ENCODE data around the gene DEFB132.

DEFB132 gene

GRCh38 chr20:297098-297924, 39.8 kb downstream of the DEFB132 start, which contains the start of gene ZCCHC3:
Gene ZCCHC3, plus strand, starts transcription at chr20:297570. Its CDS starts 17 bp downstream, at chr20:297587.
- DNase-seq (ENCODE audit: low read depth in 2 of 2) = peak; percentile 72 to 78

GRCh38 chr20:297925-298775, 40.6 kb downstream of the DEFB132 start:
- DNase-seq (ENCODE audit: low read depth in 2 of 2) = no peak

DNA sequence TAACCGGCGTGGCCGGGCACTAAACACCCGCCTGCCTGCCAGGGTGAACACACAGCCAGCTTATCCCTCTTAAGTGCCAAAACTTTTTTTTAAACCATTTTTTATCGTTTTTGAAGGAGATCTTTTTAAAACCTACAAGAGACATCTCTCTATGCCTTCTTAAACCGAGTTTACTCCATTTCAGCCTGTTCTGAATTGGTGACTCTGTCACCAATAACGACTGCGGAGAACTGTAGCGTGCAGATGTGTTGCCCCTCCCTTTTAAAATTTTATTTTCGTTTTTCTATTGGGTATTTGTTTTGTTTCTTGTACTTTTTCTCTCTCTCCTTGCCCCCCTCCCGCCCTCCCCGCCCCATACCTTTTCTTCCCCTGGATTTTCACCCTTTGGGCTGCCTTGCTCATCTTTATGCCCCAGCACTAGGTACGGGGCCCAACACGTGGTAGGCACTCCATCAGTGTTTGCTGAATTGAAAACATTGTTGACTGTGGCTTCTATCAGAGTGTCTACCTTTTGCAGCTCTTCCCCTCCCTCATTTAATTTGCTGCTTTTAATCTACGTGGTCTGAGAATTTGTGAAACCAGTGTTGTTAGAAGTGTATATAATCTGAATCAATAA, 41.4 kb downstream of the DEFB132 start:
- DNase-seq (ENCODE audit: low read depth in 2 of 2) = no peak

DNA sequence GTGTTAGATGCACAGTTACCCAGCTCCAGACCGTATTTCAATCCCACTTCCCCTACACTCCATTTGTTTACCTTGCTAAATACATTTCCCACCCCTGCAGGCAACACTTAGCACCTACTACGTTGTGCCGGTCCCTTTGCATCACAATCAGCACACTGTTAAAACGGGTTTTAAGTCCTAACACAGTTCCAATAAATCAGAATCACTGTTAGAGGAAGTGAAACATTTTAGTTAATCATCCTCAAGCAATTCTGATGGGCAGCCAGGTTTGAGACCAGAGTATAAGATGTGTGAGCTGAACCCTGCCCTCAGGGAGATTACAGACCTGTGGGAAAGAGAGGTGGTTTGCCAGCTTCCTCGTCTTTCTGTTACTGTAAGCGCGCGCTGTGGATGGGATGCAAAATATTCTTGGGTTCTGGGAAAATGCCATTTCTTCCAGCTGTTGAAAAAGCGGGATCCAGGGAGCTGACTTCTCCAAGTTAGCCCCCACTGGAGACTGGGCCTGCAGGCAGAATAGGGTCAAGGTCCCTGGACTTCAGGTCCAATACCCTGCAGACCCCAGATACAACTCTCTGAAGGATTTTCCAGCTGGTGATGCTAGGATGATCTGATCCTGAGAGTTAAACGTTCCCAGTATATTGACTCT, 42.9 kb downstream of the DEFB132 start:
- no peak for DNase-seq (ENCODE audit: low read depth in 2 of 2)

DNA sequence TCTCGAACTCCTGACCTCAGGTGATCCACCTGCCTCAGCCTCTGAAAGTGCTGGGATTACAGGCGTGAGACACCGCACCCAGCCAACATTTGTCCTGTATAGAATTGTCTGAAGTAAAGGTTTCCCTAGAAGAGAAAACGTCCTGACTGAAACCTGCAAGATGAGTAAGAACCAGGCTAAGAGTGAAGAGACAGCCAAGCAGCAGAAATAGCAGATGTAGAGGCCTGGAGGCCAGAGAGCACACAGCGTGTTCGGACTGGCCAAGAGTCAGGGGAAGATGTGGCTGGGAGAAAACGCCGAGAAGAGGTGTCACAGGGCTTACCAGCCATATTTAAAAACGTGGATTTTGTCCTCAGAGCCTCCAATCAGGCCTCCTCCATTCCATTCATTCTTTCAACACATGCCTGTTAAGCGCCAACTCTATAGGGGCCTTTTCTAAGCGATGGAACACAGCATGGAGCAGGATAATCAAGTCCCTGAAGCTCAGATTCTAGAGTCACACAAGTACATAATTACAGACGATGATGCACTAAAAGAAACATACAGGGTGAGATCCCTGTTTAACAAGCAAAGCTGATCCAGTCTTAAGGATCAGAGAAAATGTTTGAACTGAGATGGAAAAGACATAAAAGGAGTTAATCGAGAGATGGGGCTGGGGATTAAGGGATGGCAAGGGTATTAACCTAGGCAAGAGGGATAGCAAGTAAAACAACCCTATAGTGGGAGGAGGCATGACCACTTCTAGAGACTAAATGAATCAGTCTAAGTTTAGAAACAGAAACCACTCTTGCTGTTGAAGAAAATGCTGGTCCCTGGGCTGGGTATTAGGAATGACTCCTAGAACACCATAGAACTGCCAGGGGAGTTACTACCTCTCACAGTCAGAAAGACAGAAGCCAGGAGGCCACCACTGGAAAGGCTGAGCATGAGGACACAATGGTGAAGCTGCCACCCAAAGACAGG, 44.6 kb downstream of the DEFB132 start:
- no peak for DNase-seq (ENCODE audit: low read depth in 2 of 2)

DNA sequence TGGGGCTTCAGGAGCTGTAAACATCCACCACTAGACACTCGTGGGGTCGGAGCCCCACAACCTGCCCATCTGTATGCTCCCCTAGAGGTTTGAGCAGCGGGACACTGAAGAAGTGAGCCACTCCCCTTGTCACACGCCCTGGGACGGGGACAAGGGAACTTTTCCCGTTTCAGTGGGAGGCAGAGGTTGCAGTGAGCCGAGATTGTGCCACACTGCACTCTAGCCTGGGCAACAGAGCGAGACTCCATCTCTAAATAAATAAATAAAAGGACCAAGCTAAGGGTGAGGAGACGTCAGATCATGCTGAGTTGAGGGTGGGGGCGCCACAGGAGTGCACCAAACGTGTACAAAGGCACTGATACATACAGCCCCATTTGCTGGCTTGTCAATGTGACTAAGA, 48.2 kb downstream of the DEFB132 start:
- DNase-seq (ENCODE audit: low read depth in 2 of 2) = no peak

DNA sequence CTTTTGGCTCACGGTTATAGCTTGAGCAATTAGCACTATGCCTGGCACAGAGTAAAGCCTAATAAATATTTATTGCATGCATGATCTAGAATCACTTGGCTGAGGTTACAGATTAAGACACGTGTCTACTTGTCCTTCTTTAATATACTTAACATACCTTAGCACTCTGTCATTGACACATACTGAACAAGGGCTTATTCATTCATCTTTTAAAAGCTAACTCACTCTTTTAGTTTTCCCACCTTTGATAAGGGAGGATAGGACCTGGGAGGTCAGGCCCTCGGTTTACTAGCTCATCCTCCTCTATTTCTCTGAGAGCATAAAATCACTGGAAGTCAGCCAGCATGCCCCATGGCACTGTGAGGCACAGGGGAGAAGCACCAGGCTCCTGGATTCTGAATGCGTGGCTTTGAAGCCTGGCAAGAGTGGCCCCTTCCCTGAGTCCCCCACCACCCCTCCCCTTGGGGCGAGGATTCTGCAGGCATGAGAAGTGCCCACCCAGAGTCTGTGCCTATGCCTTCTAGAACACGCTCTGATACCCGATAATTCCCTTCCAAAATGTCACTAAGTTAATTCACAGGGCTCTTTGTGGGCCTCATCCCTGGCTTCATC, 51.0 kb downstream of the DEFB132 start:
- DNase-seq (ENCODE audit: low read depth in 2 of 2) = no peak

- no peak for DNase-seq (ENCODE audit: low read depth in 2 of 2)
Observed at GRCh38 chr20:309306-309840, 51.8 kb downstream of the DEFB132 start.

- DNase-seq (ENCODE audit: low read depth in 2 of 2) = peak; percentile 86 to 87
Observed at GRCh38 chr20:309841-310644, 52.5 kb downstream of the DEFB132 start.

DNA sequence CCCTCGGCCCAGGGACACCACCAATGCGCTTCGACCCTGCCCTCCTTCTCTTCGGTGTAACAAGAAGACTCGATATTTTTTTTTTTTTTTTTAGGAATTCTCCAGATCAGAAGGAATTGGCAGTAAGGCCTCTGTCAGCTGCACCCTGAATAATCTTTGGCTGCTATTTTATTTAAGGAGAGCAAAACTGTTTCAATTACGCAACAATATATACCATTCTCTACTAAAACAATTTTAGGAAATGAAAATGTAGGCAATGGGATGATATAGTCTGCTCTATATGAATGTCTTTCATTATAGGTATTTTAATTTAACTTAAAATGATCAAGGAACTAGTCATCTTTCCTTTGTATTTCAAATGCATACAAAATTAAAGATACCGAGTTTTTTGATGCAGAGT, 53.1 kb downstream of the DEFB132 start:
- DNase-seq (ENCODE audit: low read depth in 2 of 2) = no peak
